GM18526 (cell line): ENCODE results near the gene NOP14.

Experiments used
- POLR2A ChIP-seq: IDR thresholded peaks from 3 replicates; pipeline ENCODE4 v1.6.1; 2011; ENCODE audit not compliant: insufficient read length; ENCODE audit errors: extremely low read depth

Gene NOP14

GRCh38 chr4:2968381-2968780, 5.2 kb upstream of the NOP14 start:
- TF ChIP-seq POLR2A, result no peak

DNA sequence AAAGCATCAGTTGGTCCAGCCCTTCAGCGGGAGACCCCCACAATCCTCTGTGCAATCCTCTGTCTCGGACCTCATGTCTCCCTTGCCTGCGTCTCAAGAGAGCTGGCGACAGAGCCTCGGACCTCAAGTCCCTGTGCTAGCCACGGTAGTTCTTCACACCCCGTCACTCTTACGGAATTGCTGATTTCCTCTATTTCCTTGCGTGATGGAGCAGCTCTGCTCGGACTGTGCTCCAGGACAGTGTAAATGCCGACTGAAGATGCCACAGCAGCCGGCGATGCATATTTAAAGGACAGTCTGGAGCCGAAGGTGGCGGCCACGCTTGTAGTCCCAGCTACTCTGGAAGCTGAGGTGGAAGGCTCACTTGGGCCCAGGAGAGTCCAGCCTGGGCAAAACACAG, 2.1 kb upstream of the NOP14 start:
- TF ChIP-seq POLR2A, result no peak

DNA sequence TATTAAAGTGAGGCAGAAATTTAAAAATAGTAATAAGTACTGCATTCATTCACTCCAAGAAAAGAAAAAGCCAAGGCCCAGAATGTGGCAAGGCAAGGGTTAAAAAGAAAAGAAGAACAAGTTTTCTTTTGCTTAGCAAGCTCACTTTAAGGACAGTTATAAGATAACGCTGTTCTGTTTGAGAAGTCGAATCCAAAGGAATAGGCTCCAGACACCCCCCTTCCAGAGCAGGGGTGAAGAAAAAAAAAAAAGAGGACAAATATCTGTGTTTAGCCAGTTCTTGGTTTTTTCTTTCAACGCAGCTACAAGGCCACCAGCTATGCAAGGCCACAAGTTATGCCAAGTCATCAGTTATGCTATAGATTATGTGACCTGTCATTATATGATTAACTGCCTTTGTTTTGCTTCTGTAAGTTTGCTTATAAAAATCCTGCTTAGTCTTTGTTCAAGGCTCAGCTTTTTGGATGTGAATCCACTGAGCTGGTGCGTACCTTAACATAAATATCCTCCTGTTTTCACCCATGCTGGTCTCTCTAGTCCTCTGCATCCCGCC, 1.6 kb upstream of the NOP14 start:
- no peak for TF ChIP-seq POLR2A

DNA sequence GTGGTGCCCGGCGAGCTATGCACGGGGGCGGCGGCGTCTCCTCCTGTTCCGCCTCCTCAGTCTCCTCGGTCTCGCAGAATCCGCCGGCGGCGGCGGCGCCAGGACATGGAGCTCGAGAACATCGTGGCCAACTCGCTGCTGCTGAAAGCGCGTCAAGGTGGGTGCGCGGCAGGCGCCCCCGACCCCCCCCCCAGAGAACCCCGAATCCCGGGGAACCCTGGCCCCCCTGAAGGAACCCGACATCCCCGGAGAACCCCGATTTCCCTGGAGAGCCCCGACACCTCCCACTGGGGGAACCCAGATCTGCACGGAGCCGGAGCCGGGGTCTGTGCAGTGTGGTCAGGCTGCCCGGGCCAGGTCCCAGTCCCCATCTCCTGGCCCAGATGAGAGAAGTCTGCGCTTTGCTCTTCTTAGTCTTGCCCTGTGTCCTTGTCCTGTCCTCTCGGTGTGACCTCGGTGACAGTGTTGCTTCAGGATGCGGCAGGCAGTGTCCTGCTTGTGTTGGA, 813 bp upstream of the NOP14 start:
- no peak for TF ChIP-seq POLR2A

GRCh38 chr4:2962614-2963174, 512 bp downstream of the NOP14 start:
- TF ChIP-seq POLR2A, result no peak

DNA sequence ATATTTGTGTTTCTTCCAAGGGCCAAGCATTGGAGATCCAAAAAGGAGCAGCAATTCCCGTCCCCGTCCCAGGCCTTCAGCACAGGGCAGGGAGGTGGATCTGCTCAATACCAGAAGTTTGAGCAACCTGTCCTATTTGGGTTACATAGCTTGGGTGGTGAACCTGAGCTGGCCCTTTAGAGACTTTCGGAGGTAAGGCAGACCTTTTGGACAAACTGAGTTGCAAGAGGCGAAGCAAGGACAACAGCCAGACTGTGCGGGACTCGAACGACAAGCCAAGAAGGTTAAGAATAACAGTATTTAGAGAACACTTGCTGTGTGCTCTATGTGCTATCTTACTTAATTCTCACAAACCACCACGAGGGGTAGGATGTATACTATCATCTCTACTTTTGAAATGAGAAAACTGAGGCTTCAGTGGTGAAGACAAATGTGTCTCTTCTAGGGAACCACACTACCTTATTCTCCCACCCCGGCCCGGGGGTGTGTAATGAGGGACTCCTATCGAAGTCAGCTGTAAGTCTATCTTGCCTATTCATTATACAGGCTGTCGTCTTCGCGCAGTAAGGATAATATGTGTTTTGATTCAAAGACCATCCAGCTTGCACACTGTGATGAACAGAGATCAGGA, 1.3 kb downstream of the NOP14 start:
- TF ChIP-seq POLR2A, result no peak

- no peak for TF ChIP-seq POLR2A
These were observed 1.8 kb downstream of the NOP14 start for GRCh38 chr4:2961421-2961810.

- TF ChIP-seq POLR2A, result no peak
These were observed 4.8 kb downstream of the NOP14 start for GRCh38 chr4:2958446-2958845.

DNA sequence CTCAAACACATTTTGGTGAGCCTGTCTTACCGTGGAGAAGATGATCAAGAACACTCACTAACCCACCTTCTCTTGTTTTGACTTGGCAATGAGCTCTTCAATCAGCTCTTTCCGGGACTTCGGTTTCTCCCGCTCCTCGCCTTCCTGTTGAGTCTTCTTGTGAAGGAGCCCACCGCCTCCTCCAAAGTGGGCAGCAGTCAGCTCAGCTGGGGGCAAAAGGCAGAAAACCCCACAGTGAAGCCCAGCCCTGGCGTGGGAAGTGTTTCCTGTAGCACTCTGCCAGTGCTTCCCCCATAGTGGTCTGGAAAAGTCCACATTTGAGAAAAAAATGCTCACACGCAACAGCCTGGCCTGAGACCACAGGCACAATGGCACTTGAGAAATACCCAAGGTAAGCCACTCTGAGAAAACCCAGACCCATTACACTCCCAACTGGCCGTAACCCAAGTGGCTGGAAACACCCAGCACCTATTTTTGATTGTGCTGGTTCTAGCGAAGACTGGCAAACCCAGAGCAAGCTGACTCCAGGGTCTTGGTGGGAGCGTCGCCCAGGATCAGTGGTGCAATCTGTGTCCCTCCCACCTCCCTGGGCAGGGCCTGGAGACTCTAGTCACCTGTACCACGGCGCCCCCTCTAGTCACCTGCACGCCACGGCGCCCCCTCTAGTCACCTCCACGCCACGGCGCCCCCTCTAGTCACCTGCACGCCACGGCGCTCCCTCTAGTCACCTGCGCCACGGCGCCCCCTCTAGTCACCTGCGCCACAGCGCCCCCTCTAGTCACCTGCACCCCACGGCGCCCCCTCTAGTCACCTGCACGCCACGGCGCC, 8.6 kb downstream of the NOP14 start:
- no peak for TF ChIP-seq POLR2A

DNA sequence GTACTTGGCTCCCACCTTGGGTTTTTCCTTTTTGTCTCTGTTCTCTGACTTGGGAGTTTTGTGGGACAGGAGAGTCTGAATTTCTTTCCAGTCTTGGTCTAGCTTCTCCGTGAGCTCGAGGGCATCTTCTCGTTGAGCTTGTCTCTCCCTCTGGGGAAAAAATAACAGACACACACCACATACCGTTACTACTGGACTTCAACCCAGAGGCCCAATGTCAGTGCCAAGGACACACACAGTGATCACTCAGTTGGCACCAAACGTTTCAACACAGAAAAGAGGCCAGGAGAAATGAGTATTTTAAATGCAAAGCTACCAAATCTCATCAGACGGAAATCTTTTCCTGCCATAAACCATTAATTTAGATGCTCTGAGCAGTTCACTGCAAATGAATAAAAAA, 9.7 kb downstream of the NOP14 start:
- TF ChIP-seq POLR2A, result no peak

- no peak for TF ChIP-seq POLR2A
These were observed 12.8 kb downstream of the NOP14 start for GRCh38 chr4:2950221-2950989.

DNA sequence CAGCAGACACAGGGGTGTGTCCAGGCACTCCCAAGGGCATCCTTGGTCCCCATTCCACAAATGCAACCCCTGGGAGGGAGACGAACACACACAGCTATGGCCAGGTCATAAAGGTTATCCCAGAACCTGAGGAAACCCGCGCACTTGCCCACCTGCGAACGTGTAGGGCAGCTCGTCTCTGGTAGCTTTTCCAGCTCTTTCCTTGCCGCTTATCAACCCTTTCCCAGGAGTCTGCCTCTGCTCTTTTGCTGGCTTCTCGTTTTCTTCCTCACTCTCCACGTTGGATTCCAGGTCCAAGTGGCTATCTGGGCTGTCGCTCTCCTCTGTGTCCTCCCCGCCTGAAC, 13.5 kb downstream of the NOP14 start:
- no peak for TF ChIP-seq POLR2A

GRCh38 chr4:2948895-2949781, 14.1 kb downstream of the NOP14 start:
- TF ChIP-seq POLR2A, result no peak

DNA sequence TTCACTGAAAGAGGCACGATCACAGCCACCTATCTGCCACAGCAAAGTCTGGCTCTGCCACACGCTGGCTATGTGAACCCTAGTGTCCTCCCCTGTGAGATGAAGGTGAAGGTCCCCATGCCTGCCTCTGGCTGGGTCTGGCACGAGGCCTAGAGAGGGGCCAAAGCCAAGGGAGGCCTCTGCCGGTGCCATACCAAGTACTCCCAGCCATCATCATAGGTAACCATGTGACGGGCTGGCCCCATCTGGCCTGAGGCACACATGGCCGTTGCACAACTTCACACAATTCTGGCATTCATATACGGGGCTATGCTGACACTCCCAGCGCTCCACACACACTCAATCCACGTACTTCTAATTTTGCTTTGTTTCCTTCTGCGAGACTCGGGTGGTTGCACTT, 15.3 kb downstream of the NOP14 start:
- TF ChIP-seq POLR2A, result no peak
